Left lung (tissue), 10 donors: ENCODE results near the gene LCN2. TPM values are rescaled to one million over a fixed set of nuclear protein-coding genes. Genes with fewer than 3 reads are reported as not detected.

Experiments
- ATAC-seq: fragments of 200-7000 bp; cut with Tn5 transposase; one replicate; pipeline ENCODE4 v1.9.1; 2020; ENCODE audit warnings: moderate library complexity
- DNase-seq, 4 donors: peaks; one replicate each; pipeline ENCODE4 v3.0.0-alpha.2; 2013 to 2020
- H3K27ac ChIP-seq, 2 donors: fragments of 200-600 bp; sonication (generic) in 1 of 2; one replicate each; pipeline versions ENCODE4 v1.5.0 to v1.8.0; 2020 to 2021
- H3K27me3 ChIP-seq, 2 donors: fragments of 200-600 bp; sonication (generic) in 1 of 2; one replicate each; pipeline versions ENCODE4 v1.5.0 to v1.8.0; 2020 to 2021
- H3K36me3 ChIP-seq, 2 donors: fragments of 200-600 bp; sonication (generic) in 1 of 2; one replicate each; pipeline versions ENCODE4 v1.5.0 to v1.8.0; 2020 to 2021
- H3K4me1 ChIP-seq, 2 donors: fragments of 200-600 bp; one replicate each; pipeline ENCODE4 v1.8.0; 2021
- H3K4me3 ChIP-seq, 2 donors: fragments of 200-600 bp; sonication (generic) in 1 of 2; one replicate each; pipeline versions ENCODE4 v1.5.0 to v1.8.0; 2020 to 2021; ENCODE audit warnings: mild to moderate bottlenecking in 1 of 2
- H3K9me3 ChIP-seq, 2 donors: fragments of 200-600 bp; sonication (generic) in 1 of 2; one replicate each; pipeline versions ENCODE4 v1.5.0 to v1.8.0; 2020 to 2021
- intact Hi-C, 2 donors: fragments of 100-400 bp; cut with DNase I; formaldehyde crosslinking; loops; one replicate each; pipeline versions ENCODE4 v1.11.2 to v1.14.2; 2022
- polyA plus RNA-seq, 6 donors: library from polyadenylated mRNA; unstranded; fragments of 120-200 nt; gene quantifications; one replicate each; pipeline ENCODE4 v1.2.1, GENCODE V29; 2013; ENCODE audit not compliant: insufficient read length in 6 of 6
- total RNA-seq, 2 donors: library from RNA; stranded (reverse); fragmentation: NEBNext Ultra II Directional; extraction: Animal tissue kit (Norgen Biotek cat#: 25700); gene quantifications; one replicate each; pipeline ENCODE4 v1.2.1, GENCODE V29; 2021
- TF ChIP-seq, protein P1 (sequence below), 2 donors: fragments of 200-600 bp; sonication (generic) in 1 of 2; IDR thresholded peaks; one replicate each; pipeline versions ENCODE4 v1.5.0 to v1.8.0; 2021; ENCODE audit warnings: antibody characterized with exemption in 2 of 2
- donor health status: DM: no; HTN: yes; CAD: no.
- donor health status: DM: no; HTN: no; CAD: no.

The LCN2 gene
- total and polyA plus RNA-seq, 8 donors, result 1.3 to 155 (median 2.4) TPM

DNA sequence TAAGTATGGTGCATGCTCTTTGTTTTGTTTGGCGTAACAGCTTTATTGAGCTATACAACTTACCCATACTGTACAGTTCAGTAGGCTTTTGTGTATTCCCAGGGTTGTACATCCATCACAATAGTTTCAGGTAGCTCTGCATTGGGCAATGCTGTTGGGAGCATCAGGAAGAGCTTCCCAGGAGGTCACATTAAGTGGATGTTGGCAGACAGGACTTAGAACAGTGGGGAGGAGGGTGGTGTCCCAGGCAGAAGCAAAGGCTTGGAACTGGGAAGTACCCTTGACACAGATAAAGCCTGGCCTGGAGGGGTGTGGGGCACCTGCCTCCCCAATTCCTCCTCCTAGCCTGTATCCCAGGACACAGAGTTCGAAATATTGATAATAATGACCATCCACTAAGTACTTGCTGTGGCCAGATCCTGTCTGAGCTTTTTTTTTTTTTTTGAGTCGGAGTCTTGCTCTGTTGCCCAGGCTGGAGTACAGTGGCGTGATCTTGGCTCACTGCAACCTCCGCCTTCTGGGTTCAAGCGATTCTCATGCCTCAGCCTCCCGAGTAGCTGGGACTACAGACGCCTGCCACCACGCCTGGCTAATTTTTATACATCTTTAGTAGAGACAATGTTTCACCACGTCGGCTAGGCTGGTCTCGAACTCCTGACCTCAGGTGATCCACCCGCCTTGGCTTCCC, 12.1 kb downstream of the LCN2 start:
- intact Hi-C loops, result no loop called here
- no peaks in the 10 kb centered on the region for H3K27me3 ChIP-seq

DNA sequence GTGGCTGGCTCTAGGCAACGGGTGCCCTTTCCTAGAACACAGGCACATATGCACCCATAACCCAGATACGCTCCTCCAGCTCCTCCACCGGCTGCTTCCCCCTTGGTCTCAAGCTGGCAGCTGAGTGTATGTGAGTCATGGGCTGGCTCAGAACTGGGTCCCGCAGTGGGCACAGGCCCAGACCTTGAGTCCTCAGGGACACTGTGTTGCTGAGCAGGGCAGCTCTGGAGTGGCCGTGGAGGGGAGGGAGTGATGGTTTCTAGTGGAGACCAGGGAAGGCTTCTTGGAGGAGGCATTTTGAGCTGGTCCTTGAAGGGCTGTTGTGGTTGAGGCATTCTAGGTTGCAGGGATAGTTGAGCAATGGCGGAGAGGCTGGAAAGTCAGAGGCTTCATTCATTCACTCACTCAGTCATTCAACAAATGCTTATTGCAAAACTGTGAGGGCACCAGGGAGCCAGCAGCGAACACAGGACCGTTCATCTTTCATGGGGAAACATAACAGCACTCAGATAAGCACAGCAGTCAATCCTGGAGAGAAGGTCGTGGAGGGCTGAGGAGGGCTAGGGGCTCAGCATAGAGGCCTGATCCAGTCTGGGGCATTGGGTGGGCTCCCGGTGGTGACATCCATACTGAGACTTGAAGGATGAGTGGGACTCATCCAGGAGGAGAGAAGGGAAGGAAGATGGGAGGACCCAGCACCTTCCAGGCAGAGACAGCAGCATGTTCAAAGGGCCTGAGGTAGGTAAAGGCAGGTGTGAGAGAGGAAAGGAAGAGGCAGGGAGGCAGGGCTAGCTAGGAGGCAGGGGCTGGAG, 13.2 kb downstream of the LCN2 start:
- TF ChIP-seq, protein P1, sequence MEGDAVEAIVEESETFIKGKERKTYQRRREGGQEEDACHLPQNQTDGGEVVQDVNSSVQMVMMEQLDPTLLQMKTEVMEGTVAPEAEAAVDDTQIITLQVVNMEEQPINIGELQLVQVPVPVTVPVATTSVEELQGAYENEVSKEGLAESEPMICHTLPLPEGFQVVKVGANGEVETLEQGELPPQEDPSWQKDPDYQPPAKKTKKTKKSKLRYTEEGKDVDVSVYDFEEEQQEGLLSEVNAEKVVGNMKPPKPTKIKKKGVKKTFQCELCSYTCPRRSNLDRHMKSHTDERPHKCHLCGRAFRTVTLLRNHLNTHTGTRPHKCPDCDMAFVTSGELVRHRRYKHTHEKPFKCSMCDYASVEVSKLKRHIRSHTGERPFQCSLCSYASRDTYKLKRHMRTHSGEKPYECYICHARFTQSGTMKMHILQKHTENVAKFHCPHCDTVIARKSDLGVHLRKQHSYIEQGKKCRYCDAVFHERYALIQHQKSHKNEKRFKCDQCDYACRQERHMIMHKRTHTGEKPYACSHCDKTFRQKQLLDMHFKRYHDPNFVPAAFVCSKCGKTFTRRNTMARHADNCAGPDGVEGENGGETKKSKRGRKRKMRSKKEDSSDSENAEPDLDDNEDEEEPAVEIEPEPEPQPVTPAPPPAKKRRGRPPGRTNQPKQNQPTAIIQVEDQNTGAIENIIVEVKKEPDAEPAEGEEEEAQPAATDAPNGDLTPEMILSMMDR (IDR thresholded peaks at IDR 0.05), result no peak
- Histone ChIP-seq H3K27me3 (no peaks in the 10 kb centered on the region), H3K4me1 (peaks cover 0 to 23% of the 10 kb centered on the region in 2 donors), H3K9me3 (no peaks in the 10 kb centered on the region), H3K36me3 (peaks cover 0 to 54% of the 10 kb centered on the region in 2 donors), H3K27ac (no peak overlapping the region), H3K4me3 (no peak overlapping the region)
- intact Hi-C loops, result no loop called here
- DNase-seq (no peak), ATAC-seq (no peak)

More for the DNA sequence above, 12.1 kb downstream of the LCN2 start:
- Histone ChIP-seq H3K4me3 (peak overlapping the region in 1 of 2 donors; percentile 88), H3K27ac (no peak overlapping the region), H3K36me3 (peaks cover 0 to 44% of the 10 kb centered on the region in 2 donors), H3K9me3 (no peaks in the 10 kb centered on the region), H3K4me1 (peaks cover 0 to 23% of the 10 kb centered on the region in 2 donors)
- TF ChIP-seq, protein P1 (IDR thresholded peaks at IDR 0.05), result no peak
- ATAC-seq (no peak), DNase-seq (no peak)

DNA sequence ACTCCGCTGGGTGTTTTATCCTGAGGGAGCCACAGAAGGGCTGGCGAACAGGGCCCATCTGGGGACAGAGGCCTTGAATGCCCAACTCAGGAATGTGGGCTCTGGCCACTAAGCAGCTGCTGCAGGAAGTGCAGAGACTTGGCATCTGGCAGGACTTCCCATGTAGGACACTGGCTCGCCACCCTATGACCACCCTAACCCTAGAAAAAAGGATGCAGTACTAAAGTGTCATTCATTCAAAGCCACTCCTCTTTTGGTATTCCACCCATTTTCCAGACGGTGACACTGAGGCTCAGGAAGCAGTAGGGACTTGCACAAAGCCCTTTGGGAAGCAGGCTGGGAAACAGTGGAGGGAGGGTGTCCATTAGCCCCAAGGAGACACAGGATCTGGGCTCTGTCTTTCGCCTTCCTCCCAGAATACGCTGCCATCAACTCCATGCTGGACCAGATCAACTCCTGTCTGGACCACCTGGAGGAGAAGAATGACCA, 13.8 kb downstream of the LCN2 start:
- Histone ChIP-seq H3K27me3 (no peaks in the 10 kb centered on the region), H3K36me3 (peaks cover 0 to 61% of the 10 kb centered on the region in 2 donors), H3K9me3 (no peaks in the 10 kb centered on the region), H3K27ac (no peak overlapping the region), H3K4me3 (no peak overlapping the region), H3K4me1 (peaks cover 0 to 23% of the 10 kb centered on the region in 2 donors)
- DNase-seq (no peak), ATAC-seq (no peak)
- TF ChIP-seq, protein P1 (IDR thresholded peaks at IDR 0.05), result no peak
- intact Hi-C loops, result no loop called here

DNA sequence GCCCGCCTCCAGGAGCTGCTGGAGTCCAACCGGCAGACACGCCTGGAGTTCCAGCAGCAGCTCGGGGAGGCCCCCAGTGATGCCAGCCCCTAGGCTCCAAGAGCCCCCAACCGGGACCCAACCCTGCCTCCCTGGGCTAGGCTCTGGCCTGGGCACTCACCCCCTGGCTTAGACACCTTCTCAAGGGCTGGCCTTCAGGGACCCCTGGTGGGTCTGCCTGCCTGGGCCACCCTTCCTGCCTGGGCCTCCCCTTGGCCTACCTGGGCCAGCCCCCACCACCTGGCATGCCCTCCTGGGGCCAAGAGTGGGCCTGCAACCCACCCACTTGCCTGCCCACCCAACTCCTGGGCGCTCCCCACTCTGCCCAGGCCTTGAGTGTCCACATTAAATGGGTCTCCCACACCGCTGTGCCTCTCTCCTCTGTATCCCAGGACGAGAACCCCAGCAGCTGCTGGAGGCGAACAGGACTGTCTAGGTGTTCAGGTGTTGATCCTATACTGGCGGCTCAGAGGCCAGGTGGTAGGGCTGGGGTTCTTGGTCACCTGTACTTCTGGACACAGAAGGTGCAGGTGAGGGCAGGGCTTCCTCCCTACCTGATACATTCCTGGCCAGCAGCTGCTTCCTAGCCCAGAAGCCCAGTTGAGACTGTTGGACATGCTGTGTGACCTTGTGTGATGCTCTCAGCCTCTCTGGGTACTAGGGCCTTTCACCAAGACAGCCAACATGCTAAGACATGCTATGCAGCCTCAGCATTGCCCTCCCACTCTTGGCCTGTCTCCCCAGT, 14.5 kb downstream of the LCN2 start:
- peaks cover 0 to 67% of the 10 kb centered on the region in 2 donors for H3K36me3 ChIP-seq
- intact Hi-C loops, result no loop called here
- TF ChIP-seq, protein P1 (IDR thresholded peaks at IDR 0.05), result no peak
- H3K4me1 ChIP-seq, result peaks cover 0 to 23% of the 10 kb centered on the region in 2 donors
- no peaks in the 10 kb centered on the region for H3K9me3 ChIP-seq
- DNase-seq (peak in 1 of 4 donors; percentile 59), ATAC-seq (no peak)
- H3K4me3 ChIP-seq, result no peak overlapping the region
- H3K27me3 ChIP-seq, result no peaks in the 10 kb centered on the region
- no peak overlapping the region for H3K27ac ChIP-seq
